HepG2 (cell line): ENCODE data around the gene TCERG1L.

ENCODE experiments used
- NFYB ChIP-seq: sonication (generic); formaldehyde crosslinking; IDR thresholded peaks from 2 replicates; pipeline ENCODE4 v1.4.0; 2020; ENCODE audit warnings: missing genetic modification reagents
- ZNF343 ChIP-seq: sonication (generic); formaldehyde crosslinking; IDR thresholded peaks from 2 replicates; pipeline ENCODE4 v1.4.0; 2020; ENCODE audit warnings: mild to moderate bottlenecking, missing genetic modification reagents

DNA sequence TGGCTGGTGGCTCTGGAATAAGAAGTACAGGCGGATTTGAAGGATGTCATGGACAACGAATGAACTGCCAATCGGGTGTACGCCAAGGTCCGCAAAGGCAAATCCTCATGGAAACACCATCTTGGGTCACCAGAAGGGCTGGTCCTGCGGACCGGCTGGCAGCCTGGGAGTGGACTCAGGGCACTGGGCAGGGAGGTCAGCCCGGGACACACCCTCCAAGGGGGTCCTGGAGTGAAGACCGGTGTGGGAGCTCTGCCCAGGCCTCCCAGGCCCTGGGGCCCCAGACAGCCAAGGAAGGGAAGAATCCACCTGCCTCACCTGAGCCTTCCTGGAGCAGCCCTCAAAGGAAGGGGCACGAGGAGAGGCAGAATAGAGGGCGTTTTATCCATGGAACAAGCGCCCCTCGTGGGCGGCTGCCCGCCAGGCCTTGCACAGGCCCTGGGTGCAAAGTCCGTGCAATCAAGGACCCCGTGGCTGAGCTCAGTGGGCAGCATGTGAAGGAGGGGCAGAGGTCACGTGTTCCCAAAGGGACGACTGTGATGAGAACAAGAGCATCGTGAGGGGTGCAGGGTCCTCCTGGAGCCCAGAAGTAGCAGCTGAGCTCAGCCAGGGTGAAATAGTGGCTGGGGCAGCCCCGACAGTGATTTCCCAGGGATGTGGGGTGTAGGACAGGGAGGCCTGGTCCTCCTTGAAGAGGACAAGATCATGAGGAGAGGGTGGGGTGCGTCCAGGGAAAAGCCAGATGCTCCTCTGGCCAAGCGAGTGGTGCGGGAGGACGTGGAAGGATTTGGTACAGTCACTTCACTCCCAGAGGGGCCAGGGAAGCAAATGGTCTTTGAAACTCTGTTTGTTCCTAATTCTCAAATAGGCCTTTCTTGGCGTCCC lies 105.2 kb downstream of the TCERG1L start:
- TF ChIP-seq NFYB (no peak), ZNF343 (CRISPR knock-in tag) (no peak)
